HepG2 (cell line): ENCODE measurements around the gene SMARCA2. TPM values are rescaled to one million over a fixed set of nuclear protein-coding genes. Genes with fewer than 3 reads are reported as not detected.

Experiments
- ATAC-seq: fragments of 200-7000 bp; cut with Tn5 transposase; 3 replicates; pipeline ENCODE4 v1.9.1; 2020; ENCODE audit warnings: mild to moderate bottlenecking, moderate library complexity
- BruUV-seq: library from RNA; stranded (reverse); fragments of 400-500 nt; replicated peaks from 2 replicates; lab custom pipeline; 2021; lab: Mats Ljungman, UMichigan
- CTCF ChIA-PET: fragments of 300-600 bp; formaldehyde crosslinking; extraction: SDS; loops from one replicate; lab custom pipeline; 2021; ENCODE audit warnings: low total read pairs, inconsistent platforms, low intra/inter-chr PET ratio; lab: Yijun Ruan, JAX
- POLR2A ChIA-PET: fragments of 350-600 bp; sonication (Branson Sonifier 250); formaldehyde crosslinking; loops from one replicate; lab custom pipeline; 2020; ENCODE audit warnings: antibody characterized with exemption, inconsistent platforms; lab: Yijun Ruan, JAX
- DNase-seq: peaks from one replicate; pipeline ENCODE4 v3.0.0-alpha.2; 2015; ENCODE audit warnings: low spot score
- FAIRE-seq: peaks from 3 replicates; lab custom pipeline; 2011; peaks lifted over from hg19 to GRCh38; lab: Jason Lieb, UNC
- H2AFZ ChIP-seq: one replicate; pipeline ENCODE4 v1.6.1; 2011; ENCODE audit warnings: low read length, inconsistent platforms
- H3K27ac ChIP-seq: fragments of 300-600 bp; 3 replicates; pipeline ENCODE4 v1.8.0; 2011; ENCODE audit warnings: mixed run types, mild to moderate bottlenecking, mixed read lengths, low read length, inconsistent platforms; ENCODE audit not compliant: insufficient read depth; ENCODE audit errors: extremely low read length
- H3K27me3 ChIP-seq, 2 experiments: fragments of 200-600 bp in 1 of 2; 2 replicates in 1 of 2; 3 replicates in 1 of 2; pipeline versions ENCODE4 v1.6.0 to v1.8.0; 2011; ENCODE audit warnings: low read length in 2 of 2, mild to moderate bottlenecking in 2 of 2, moderate library complexity in 2 of 2, inconsistent platforms in 1 of 2; ENCODE audit not compliant: insufficient read depth in 2 of 2, control insufficient read depth in 1 of 2
- H3K36me3 ChIP-seq, 2 experiments: fragments of 200-600 bp in 1 of 2; replicated peaks in 1 of 2; 2 replicates in 1 of 2; 3 replicates in 1 of 2; pipeline versions ENCODE4 v1.5.1 to v1.8.0; 2011; ENCODE audit warnings: low read length in 2 of 2, inconsistent platforms in 1 of 2; ENCODE audit not compliant: insufficient read depth in 2 of 2, control insufficient read depth in 1 of 2
- H3K4me1 ChIP-seq: 2 replicates; pipeline ENCODE4 v1.5.1; 2012; ENCODE audit warnings: low read length, inconsistent platforms; ENCODE audit not compliant: insufficient read depth
- H3K4me2 ChIP-seq: 2 replicates; pipeline ENCODE4 v1.6.0; 2011; ENCODE audit warnings: low read depth, low read length, inconsistent platforms
- H3K4me3 ChIP-seq, 3 experiments: fragments of 200-600 bp in 1 of 3; sonication (generic), shearing (Covaris generic) in 1 of 3; replicated peaks in 1 of 3; 2 replicates each; pipeline ENCODE4 v1.5.1; 2011 to 2016; ENCODE audit warnings: low read length in 3 of 3, inconsistent platforms in 2 of 3, low read depth in 2 of 3, mild to moderate bottlenecking in 2 of 3, control low read depth in 1 of 3, mixed read lengths in 1 of 3; ENCODE audit not compliant: insufficient read depth in 1 of 3
- H3K79me2 ChIP-seq: one replicate; pipeline ENCODE4 v1.6.1; 2011; ENCODE audit warnings: low read length, inconsistent platforms; ENCODE audit not compliant: insufficient read depth
- H3K9ac ChIP-seq: 2 replicates; pipeline ENCODE4 v1.6.0; 2011; ENCODE audit warnings: mild to moderate bottlenecking, low read depth, low read length, inconsistent platforms; ENCODE audit not compliant: insufficient read depth
- H3K9me3 ChIP-seq: 2 replicates; pipeline ENCODE4 v1.5.1; 2012; ENCODE audit warnings: mild to moderate bottlenecking, low read length
- H4K20me1 ChIP-seq: 2 replicates; pipeline ENCODE4 v1.6.0; 2011; ENCODE audit warnings: inconsistent platforms, mild to moderate bottlenecking, low read length, moderate library complexity; ENCODE audit not compliant: insufficient read depth
- ADNP ChIP-seq: sonication (generic); formaldehyde crosslinking; IDR thresholded peaks from 2 replicates; pipeline ENCODE4 v1.4.0; 2020; ENCODE audit warnings: missing genetic modification reagents
- ATAD3A ChIP-seq: sonication (generic); formaldehyde crosslinking; IDR thresholded peaks from 2 replicates; pipeline ENCODE4 v1.4.0; 2020; ENCODE audit warnings: missing genetic modification reagents
- EHMT2 ChIP-seq: fragments of 200-600 bp; sonication (generic); IDR thresholded peaks from 2 replicates; pipeline ENCODE4 v1.7.0; 2017; ENCODE audit warnings: antibody characterized with exemption, low read depth, low read length, borderline replicate concordance
- HOXA3 ChIP-seq: sonication (generic); formaldehyde crosslinking; IDR thresholded peaks from 2 replicates; pipeline ENCODE4 v1.5.0; 2020; ENCODE audit warnings: missing genetic modification reagents
- HOXA7 ChIP-seq: sonication (generic); formaldehyde crosslinking; IDR thresholded peaks from 2 replicates; pipeline ENCODE4 v1.8.1; 2022; ENCODE audit warnings: mild to moderate bottlenecking, missing genetic modification reagents, moderate library complexity
- JUNB ChIP-seq: sonication (generic); formaldehyde crosslinking; IDR thresholded peaks from 2 replicates; pipeline ENCODE4 v1.8.0; 2022; ENCODE audit warnings: missing genetic modification reagents, mild to moderate bottlenecking, borderline replicate concordance
- MBD4 ChIP-seq: IDR thresholded peaks from 2 replicates; pipeline ENCODE4 v1.6.1; 2012; ENCODE audit warnings: low read length, inconsistent platforms, borderline replicate concordance
- PRMT3 ChIP-seq: sonication (generic); formaldehyde crosslinking; IDR thresholded peaks from 2 replicates; pipeline ENCODE4 v1.8.1; 2022; ENCODE audit warnings: low read depth, mild to moderate bottlenecking, moderate library complexity, missing genetic modification reagents, borderline replicate concordance
- TCF7L2 ChIP-seq: IDR thresholded peaks from 2 replicates; pipeline ENCODE4 v1.6.1; 2011; ENCODE audit warnings: mild to moderate bottlenecking, low read depth, low read length, moderate library complexity
- ZFX ChIP-seq: sonication (generic); formaldehyde crosslinking; IDR thresholded peaks from 2 replicates; pipeline ENCODE4 v1.4.0; 2020; ENCODE audit warnings: mild to moderate bottlenecking, low read depth, missing genetic modification reagents, moderate library complexity
- ZMAT3 ChIP-seq: sonication (generic); formaldehyde crosslinking; conservative IDR thresholded peaks from 2 replicates; pipeline ENCODE4 v1.7.0; 2021; ENCODE audit warnings: missing genetic modification reagents
- ZNF12 ChIP-seq: sonication (generic); formaldehyde crosslinking; IDR thresholded peaks from 2 replicates; pipeline ENCODE4 v1.5.0; 2020; ENCODE audit warnings: missing genetic modification reagents
- ZNF138 ChIP-seq: sonication (generic); formaldehyde crosslinking; IDR thresholded peaks from 2 replicates; pipeline ENCODE4 v1.5.0; 2020; ENCODE audit warnings: mild to moderate bottlenecking, low read depth, missing genetic modification reagents
- ZNF260 ChIP-seq: sonication (generic); formaldehyde crosslinking; IDR thresholded peaks from 2 replicates; pipeline ENCODE4 v1.4.0; 2020; ENCODE audit warnings: missing genetic modification reagents, low read depth, mild to moderate bottlenecking, borderline replicate concordance
- ZNF431 ChIP-seq: sonication (generic); formaldehyde crosslinking; IDR thresholded peaks from 2 replicates; pipeline ENCODE4 v1.9.0; 2022; ENCODE audit warnings: missing genetic modification reagents, low read depth, mild to moderate bottlenecking, borderline replicate concordance
- ZNF468 ChIP-seq: sonication (generic); formaldehyde crosslinking; IDR thresholded peaks from 2 replicates; pipeline ENCODE4 v1.8.0; 2022; ENCODE audit warnings: mild to moderate bottlenecking, moderate library complexity, missing genetic modification reagents
- ZNF737 ChIP-seq: sonication (generic); formaldehyde crosslinking; IDR thresholded peaks from 2 replicates; pipeline ENCODE4 v1.5.0; 2020; ENCODE audit warnings: missing genetic modification reagents, mild to moderate bottlenecking, borderline replicate concordance
- ZZZ3 ChIP-seq: sonication (generic); formaldehyde crosslinking; IDR thresholded peaks from 2 replicates; pipeline ENCODE4 v1.4.0; 2020; ENCODE audit warnings: missing genetic modification reagents, mild to moderate bottlenecking, borderline replicate concordance
- WGBS: methylation state at CpG from one replicate; pipeline ENCODE4 v1.1.6; 2017; ENCODE audit warnings: low lambda C conversion rate; 5-methylcytosine and 5-hydroxymethylcytosine counted together
- in situ Hi-C: cut with HindIII; loops from 2 replicates; pipeline ENCODE4 v1.10.0; 2017; ENCODE audit warnings: low pct_unique_long_range_greater_than_20kb; ENCODE audit not compliant: extremely low pct_ligation_motif_present
- intact Hi-C: fragments of 100-400 bp; cut with micrococcal nuclease; formaldehyde crosslinking; loops from one replicate; pipeline ENCODE4 v1.10.0; 2022; ENCODE audit not compliant: unreplicated experiment
- polyA plus RNA-seq, 8 experiments: library from polyadenylated mRNA; depleted of rRNA in 3 of 8; stranded (reverse) in 7 of 8; unstranded in 1 of 8; fragments of >200 nt; fragmentation: Illumina TruSeq in 4 of 8; extraction: Trizol in 4 of 8; gene quantifications; 2 replicates each; pipeline versions ENCODE4 v1.2.1 to v1.2.3, GENCODE V29; 2011 to 2016; ENCODE audit warnings: low read depth in 4 of 8, missing spikeins in 1 of 8, mixed read lengths in 1 of 8; ENCODE audit not compliant: insufficient read depth in 1 of 8
- total RNA-seq, 5 experiments: library from RNA; depleted of rRNA; stranded (reverse); fragments of >200 nt; fragmentation: Illumina TruSeq; extraction: Trizol; gene quantifications; 2 replicates each; pipeline ENCODE4 v1.2.3, GENCODE V29; 2016; ENCODE audit warnings: low read depth in 1 of 5
- TF ChIP-seq, protein P1 (sequence below): sonication (generic); formaldehyde crosslinking; IDR thresholded peaks from 2 replicates; pipeline ENCODE4 v1.4.0; 2020; ENCODE audit warnings: missing genetic modification reagents
- TF ChIP-seq, protein P2 (sequence below): sonication (generic); formaldehyde crosslinking; IDR thresholded peaks from 2 replicates; pipeline ENCODE4 v1.4.0; 2020; ENCODE audit warnings: missing genetic modification reagents
- TF ChIP-seq, protein P3 (sequence below): sonication (generic); formaldehyde crosslinking; IDR thresholded peaks from 2 replicates; pipeline ENCODE4 v1.4.0; 2020; ENCODE audit warnings: mild to moderate bottlenecking, low read depth, missing genetic modification reagents

SMARCA2 gene
- total and polyA plus RNA-seq, 2 of the 13 experiments (the other 11 are each of a cell fraction or from before 2014, with no cell fraction given), result 22.5 to 23.7 TPM

DNA sequence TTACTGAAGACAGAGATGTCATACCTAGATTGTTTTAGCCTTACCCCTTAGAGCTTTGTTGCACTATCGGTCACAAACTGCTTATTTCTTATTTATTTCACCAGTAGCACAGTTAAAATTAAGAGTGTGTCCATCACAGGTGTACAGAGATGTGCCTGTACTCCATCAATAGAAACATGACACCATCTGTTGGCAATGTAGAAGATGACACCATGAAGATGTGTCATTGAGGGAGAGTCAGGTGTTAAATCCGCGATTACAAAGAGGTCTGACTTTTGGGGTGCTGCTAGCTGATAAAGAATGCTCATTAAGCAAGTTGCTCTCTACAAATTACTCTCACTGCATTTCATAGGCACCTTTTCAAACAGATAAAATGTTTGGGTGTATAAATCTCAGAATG is 164.4 kb downstream of the SMARCA2 start (continued):
- TF ChIP-seq, protein P1, sequence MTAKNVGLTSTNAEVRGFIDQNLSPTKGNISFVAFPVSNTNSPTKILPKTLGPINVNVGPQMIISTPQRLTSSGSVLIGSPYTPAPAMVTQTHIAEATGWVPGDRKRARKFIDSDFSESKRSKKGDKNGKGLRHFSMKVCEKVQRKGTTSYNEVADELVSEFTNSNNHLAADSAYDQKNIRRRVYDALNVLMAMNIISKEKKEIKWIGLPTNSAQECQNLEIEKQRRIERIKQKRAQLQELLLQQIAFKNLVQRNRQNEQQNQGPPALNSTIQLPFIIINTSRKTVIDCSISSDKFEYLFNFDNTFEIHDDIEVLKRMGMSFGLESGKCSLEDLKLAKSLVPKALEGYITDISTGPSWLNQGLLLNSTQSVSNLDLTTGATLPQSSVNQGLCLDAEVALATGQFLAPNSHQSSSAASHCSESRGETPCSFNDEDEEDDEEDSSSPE (CRISPR knock-in tag), result no peak
- TF ChIP-seq, protein P2, sequence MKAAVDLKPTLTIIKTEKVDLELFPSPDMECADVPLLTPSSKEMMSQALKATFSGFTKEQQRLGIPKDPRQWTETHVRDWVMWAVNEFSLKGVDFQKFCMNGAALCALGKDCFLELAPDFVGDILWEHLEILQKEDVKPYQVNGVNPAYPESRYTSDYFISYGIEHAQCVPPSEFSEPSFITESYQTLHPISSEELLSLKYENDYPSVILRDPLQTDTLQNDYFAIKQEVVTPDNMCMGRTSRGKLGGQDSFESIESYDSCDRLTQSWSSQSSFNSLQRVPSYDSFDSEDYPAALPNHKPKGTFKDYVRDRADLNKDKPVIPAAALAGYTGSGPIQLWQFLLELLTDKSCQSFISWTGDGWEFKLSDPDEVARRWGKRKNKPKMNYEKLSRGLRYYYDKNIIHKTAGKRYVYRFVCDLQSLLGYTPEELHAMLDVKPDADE (CRISPR knock-in tag), result no peak
- no peak for TF ChIP-seq PRMT3 (CRISPR knock-in tag)
- no peak for TF ChIP-seq ZNF12
- TF ChIP-seq TCF7L2, result no peak
- TF ChIP-seq ZNF468 (CRISPR knock-in tag), result no peak

DNA sequence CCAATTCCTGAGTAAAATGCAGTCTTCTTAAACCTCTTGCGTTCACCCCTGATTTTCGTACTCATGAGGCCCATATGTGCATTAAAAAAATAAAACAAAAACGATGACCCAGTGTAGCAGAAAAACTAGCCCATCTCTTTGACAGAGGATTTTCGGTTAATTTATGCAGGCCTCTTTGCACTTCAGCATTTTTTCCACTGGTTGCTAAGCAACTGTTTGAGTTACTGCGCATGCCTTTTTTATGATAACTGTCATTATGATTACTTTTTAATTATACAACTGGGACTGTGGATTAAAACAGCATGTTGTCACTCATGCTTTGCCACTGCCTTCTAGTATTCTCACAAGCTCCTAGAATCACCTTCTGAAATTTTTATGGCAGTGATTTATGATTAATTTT is 165.0 kb downstream of the SMARCA2 start:
- in situ Hi-C loops, result no loop called here
- H3K27ac ChIP-seq, result no peak overlapping the region
- ChIA-PET POLR2A (no interaction called here), CTCF (no interaction called here)
- no peak overlapping the region for H3K4me2 ChIP-seq
- DNase-seq, result no peak
- peaks cover 9% of the 10 kb centered on the region for H3K4me1 ChIP-seq
- no peak overlapping the region for H3K9ac ChIP-seq
- no peak for FAIRE-seq
- no peaks in the 10 kb centered on the region for H3K27me3 ChIP-seq
- no peaks in the 10 kb centered on the region for H3K9me3 ChIP-seq
- no peak overlapping the region for H3K4me3 ChIP-seq
- no peak overlapping the region for H2AFZ ChIP-seq
- H3K79me2 ChIP-seq, result no peaks in the 10 kb centered on the region
- WGBS, result 89% methylated on average over 5 of the region's 5 CpGs
- BruUV-seq, result no TSS peak
- no peak for ATAC-seq
- intact Hi-C loops, result loop anchor here (5.0 kb wide), 1 partner anchor 33 kb away; no protein-coding TSS in a partner anchor
- H4K20me1 ChIP-seq, result no peaks in the 10 kb centered on the region
- no peaks in the 10 kb centered on the region; a peak in 1 of 5 replicates for H3K36me3 ChIP-seq
- no peak for TF ChIP-seq ZFX (CRISPR knock-in tag)
- TF ChIP-seq ZNF138 (CRISPR knock-in tag), result no peak
- no peak for TF ChIP-seq ZMAT3 (CRISPR knock-in tag)
- TF ChIP-seq EHMT2, result no peak
- TF ChIP-seq, protein P3, sequence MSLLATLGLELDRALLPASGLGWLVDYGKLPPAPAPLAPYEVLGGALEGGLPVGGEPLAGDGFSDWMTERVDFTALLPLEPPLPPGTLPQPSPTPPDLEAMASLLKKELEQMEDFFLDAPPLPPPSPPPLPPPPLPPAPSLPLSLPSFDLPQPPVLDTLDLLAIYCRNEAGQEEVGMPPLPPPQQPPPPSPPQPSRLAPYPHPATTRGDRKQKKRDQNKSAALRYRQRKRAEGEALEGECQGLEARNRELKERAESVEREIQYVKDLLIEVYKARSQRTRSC (CRISPR knock-in tag), result no peak
- TF ChIP-seq ZNF737, result no peak
- no peak for TF ChIP-seq HOXA7 (CRISPR knock-in tag)
- no peak for TF ChIP-seq ZNF260 (CRISPR knock-in tag)
- TF ChIP-seq ADNP (CRISPR knock-in tag), result no peak
- no peak for TF ChIP-seq HOXA3 (CRISPR knock-in tag)
- no peak for TF ChIP-seq ZNF431 (CRISPR knock-in tag)
- no peak for TF ChIP-seq JUNB
- no peak for TF ChIP-seq ZZZ3 (CRISPR knock-in tag)
- TF ChIP-seq MBD4, result no peak
- TF ChIP-seq ATAD3A (CRISPR knock-in tag), result no peak
